WTC11 (cell line): ENCODE measurements around the gene CROCC.

ENCODE experiments used
- ATF1 ChIP-seq: sonication (generic); formaldehyde crosslinking; IDR thresholded peaks from 2 replicates; pipeline ENCODE4 v1.8.1; 2023; ENCODE audit warnings: mild to moderate bottlenecking, moderate library complexity, missing genetic modification reagents
- JUN ChIP-seq: sonication (generic); formaldehyde crosslinking; IDR thresholded peaks from 2 replicates; pipeline ENCODE4 v1.8.0; 2023; ENCODE audit warnings: mild to moderate bottlenecking, missing genetic modification reagents
- TP53 ChIP-seq: sonication (generic); formaldehyde crosslinking; IDR thresholded peaks from 2 replicates; pipeline ENCODE4 v1.8.1; 2023; ENCODE audit warnings: mild to moderate bottlenecking, missing genetic modification reagents
- ZSCAN18 ChIP-seq: fragments of 250-450 bp; sonication (Bioruptor Pico); IDR thresholded peaks from 2 replicates; pipeline ENCODE4 v2.1.2; 2022; ENCODE audit warnings: mild to moderate bottlenecking, moderate library complexity

DNA sequence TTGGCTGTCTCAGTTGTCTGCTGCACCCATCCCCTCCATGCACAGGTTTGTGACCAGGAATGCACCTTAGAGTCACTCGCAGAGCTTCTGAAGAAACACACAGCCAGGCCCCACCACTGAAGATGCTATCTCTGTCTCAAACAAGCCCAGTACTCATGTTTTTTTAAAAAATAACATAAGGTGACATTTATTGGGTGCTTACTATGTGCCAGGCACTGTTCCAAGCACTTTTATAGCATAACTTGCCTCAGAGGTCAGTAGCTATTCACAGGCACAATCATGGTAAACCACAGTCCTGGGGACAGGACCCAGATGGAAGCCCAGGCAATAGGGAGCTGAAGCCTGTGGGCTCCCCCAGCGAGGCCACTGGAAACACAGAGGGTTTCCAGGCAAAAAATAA lies 98.8 kb downstream of the CROCC start:
- TF ChIP-seq ATF1 (CRISPR knock-in tag) (no peak), TP53 (CRISPR knock-in tag) (no peak), JUN (no peak), ZSCAN18 (CRISPR knock-in tag) (no peak)
